Measurements from ENCODE around the gene CCDC116.
"Not testable (repeated sequence)": the region's sequence is repeated elsewhere in the genome, so short reads cannot be mapped to it uniquely, and the experiment has no call there.

Gene CCDC116

GRCh38 chr22:21609556-21610157, 22.9 kb upstream of the CCDC116 start:
- not testable (repeated sequence) for DNase-seq (ENCODE audit: low read depth)

GRCh38 chr22:21611210-21611977, 21.2 kb upstream of the CCDC116 start:
- no peak for DNase-seq (ENCODE audit: low read depth)

DNA sequence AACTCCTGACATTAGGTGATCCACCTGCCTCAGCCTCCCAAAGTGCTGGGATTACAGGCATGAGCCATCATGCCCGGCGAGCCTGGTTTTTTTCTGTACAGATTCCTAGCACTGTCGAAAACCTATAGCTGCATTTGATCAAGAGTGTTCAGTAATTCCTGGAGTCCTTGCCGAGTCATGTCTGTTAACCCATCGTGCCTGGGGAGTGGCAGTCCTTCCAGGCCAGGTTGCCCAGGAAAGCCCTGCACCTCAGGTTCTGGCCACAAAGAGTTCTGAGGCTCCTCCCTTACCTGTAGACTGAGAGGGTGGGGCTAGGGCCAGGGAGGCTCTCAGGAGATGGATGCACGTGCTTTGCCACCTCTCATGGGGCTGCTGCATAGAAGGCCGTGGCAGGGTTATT, 19.7 kb upstream of the CCDC116 start:
- no peak for DNase-seq (ENCODE audit: low read depth)

GRCh38 chr22:21613553-21614233, 18.9 kb upstream of the CCDC116 start:
- no peak for DNase-seq (ENCODE audit: low read depth)

DNA sequence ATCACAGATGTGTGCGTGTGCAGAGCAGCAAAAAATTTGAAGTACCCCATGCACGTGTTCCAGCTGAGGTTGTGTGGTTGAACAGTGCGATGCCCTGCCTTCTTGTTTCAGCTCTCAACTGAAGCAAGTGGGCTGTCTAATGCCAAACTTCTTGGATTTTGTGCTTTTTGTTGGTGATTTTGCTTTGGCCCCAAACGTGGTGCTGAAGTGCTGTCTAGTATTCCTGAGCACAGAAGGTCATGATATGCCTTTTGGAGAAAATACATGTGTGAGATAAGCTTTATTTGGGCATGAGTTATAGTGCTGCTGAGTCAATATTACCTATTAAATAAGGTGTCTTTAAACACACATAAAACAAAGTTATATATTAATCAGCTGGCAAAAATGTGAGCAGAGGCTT, 16.8 kb upstream of the CCDC116 start:
- no peak for DNase-seq (ENCODE audit: low read depth)

DNA sequence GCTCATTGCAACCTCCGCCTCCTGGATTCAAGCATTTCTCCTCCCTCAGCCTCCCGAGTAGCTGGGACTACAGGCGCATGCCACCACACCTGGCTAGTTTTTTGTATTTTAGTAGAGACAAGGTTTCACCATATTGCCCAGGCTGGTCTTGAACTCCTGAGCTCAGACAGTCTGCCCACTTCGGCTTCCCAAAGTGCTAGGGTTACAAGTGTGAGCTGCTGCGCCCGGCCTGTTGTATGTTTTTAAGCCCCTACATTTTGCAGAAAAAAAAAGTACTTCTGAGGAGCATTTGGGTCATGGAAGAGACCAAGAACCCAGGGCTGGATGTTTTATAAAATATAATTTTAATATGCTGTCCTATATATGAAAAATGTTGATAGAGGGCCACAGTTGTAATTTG, 15.2 kb upstream of the CCDC116 start:
- not testable (repeated sequence) for DNase-seq (ENCODE audit: low read depth)

DNA sequence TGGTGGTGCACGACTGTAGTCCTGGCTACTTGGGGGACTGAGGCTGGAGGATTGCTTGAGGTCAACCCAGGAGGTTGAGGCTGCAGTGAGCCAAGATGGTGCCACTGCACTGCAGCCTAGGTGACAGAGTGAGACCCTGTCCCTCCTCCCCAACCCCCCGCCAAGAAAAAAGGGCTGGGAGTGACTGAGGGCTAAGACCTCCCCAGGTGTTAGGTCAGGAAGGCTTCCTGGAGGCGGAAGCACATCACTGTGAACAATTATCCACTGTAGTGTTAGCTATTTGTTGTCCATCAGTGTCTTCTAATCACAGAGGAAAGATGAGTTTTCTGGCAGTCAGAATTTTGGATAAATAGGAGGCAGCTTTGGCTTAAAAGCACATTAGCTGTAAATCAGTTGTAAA, 11.5 kb upstream of the CCDC116 start:
- DNase-seq (ENCODE audit: low read depth), result no peak

DNA sequence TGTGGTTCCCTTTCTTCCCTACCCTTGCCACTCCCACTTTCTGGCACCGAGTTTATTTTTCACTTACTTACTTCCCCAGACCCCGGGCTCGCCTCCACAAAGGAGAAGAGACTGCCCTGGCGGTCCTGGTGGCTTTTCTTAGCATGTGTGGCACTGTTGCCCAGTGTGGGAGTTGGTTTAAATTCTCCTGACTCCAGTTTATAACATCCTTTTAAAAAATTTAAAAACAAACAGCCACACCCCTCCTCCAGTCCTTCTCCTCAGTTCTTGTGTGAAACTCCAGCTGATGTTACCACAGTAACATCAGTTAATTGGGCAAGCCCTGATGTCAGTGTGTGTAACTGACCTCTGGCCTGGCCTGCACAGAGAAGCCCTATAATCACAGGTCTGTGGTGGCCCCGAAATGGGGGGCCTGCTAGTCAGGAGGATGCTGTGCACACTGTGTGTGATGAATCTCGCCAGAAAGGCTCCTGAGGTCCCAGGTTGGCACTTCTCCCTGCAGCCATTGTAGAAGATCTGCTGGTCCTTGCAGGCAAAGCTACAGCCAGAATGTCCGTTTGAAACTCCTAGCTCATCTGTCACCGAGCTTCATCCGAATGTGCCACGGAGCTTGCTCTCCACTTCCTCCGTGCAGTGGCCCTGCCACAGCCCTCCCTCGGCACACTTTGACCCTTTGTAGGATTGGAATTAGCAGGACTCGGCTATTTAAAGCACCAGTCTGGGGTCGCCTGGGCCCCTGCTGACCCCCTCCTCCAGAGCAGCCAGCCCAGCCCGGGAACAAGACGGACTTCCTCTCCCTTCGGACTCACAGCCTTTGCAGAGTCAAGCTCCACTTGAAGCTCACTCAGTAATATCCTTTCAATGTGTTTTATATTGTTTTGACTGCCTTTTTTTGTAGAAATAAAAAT, 10.3 kb upstream of the CCDC116 start:
- DNase-seq (ENCODE audit: low read depth), result no peak

DNA sequence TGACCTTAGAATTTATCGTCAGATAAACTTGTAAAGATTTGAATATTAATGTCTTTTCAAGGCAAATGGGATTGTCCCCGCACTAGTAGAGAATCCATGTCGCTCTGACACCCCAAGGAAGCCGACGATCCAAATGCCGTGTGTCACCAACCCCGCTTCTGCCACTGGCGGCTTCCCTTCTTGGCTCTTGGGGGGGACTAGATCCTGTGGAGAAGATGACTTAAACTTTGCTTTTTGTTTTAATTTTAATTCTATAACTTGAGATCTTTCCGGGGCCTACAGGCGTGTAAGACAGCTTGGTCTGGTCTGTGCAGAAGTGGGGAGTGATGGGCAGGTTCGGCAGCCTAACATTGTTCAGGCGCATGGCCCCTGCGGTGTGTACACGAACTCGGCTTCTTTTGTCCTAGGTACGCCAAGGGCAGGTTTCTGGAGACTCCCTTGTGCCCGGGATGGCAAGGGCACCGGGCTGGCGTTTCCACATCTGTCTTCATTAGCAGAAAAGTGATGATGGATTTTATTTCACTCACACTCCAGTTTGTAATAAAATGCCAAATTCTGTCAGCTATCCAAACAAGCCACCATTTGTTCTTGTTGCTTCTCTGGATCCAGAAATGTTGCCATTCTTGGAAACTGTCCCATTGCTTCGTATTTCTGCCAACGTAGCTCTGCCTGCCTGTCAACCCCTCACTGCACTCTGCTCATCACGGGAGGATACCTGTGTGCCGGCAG, 9.5 kb upstream of the CCDC116 start:
- no peak for DNase-seq (ENCODE audit: low read depth)

GRCh38 chr22:21623648-21623970, 9.0 kb upstream of the CCDC116 start:
- DNase-seq (ENCODE audit: low read depth), result no peak

DNA sequence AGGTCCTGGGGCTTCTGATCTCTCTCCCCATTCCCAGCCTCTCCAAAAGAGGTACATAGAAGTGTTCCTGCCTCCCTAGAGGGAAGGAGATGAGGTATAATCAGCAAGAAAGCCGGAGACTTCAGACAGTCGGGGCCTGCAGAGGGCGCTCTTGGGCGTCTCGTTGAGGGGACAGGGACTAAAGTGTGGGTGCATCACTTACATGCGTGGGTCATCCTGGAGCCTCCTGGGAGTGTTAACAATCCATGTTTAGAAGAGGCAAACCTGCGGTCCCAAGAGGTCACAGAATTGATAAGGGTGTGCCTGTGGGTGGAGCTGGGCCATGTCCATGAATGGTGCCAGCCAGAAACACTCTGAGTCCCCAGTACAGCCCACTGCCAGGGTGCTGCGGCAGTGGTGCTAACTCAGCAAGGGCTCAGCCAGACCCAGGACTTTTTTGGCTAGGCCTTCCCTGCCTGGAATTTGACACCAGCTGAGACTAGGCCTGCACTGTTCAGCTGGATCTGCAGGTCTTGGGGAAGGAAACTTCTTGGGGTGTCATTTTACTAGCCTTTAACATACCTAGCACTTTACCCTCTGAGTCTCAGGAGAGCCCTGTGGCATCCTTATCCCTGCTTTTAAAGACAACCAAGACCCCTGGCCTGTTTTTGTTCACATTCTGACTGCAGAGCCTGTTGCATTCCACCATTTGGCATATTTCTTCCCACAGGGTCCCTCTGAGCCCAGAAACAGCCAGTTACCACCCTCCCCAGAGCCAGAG, 8.3 kb upstream of the CCDC116 start:
- DNase-seq (ENCODE audit: low read depth), result no peak

DNA sequence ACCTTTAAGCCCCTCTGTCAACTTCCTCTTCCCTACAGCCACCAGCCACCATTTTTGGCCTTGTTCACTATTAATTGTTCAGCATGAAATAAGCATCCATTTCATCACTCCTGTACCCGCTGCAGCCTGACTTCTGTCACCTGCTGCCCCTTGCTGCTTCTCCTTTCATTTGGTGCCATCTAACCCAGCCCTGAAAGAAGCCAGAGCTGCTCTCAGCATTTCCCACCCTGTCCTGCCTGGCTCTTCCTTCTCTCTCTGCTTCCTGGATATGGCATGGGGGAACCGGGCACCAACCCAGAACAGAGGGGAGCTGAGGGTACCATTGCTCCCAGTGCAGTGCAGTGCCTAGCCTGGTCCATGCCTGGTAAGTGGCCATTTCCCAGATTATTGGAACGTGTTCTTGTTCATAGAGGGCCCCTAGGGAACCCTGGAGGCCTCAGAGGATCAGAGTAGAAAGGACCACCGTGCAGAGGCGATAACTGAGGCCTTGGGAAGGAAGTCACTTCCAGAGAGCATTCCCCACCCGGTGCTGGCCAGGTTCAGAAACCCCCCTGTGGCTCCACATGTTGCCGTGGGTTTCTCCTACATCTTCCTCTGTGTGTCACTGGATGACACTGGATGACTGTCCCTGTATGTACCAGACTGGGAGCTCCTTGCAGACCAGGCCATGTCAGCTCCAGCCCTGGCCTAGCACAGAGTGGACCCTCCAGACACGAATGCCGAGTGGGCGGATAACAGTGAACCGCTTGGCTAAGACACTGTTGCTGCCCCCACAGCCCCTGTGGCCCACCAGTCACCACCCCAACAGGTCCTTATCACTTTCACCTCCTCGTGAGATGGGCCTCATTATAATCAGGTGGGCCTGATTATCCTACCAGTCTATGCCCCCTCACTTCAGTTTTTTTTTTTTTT, 7.4 kb upstream of the CCDC116 start:
- DNase-seq (ENCODE audit: low read depth), result no peak

DNA sequence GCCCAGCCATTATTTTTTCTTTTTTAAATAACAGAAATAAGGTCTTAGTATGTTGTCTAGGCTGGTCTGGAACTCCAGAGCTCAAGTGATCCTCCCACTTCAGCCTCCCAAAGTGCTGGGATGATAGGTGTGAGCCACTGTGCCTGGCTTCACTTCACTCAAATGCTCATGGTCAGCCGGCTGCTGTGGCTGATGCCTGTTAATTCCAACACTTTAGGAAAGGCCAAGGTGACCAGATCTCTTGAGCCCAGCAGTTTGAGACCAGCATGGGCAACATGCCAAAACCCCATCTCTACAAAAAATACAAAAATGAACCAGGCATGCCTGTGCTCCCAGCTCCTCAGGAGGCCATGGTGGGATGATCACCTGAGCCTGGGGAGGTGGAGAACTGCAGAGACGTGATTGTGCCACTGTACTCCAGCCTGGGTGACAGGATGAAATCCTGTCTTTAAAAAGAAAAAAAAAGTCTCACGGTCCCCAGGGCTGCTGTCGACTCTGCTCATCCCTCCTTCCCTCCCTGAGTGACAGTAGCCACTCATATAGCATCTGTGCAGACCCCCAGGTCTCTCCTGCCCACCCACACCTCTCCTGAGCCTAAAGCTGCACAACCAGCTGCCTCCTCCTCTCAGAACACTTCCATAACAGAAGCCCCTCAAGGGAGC, 6.4 kb upstream of the CCDC116 start:
- DNase-seq (ENCODE audit: low read depth), result no peak

DNA sequence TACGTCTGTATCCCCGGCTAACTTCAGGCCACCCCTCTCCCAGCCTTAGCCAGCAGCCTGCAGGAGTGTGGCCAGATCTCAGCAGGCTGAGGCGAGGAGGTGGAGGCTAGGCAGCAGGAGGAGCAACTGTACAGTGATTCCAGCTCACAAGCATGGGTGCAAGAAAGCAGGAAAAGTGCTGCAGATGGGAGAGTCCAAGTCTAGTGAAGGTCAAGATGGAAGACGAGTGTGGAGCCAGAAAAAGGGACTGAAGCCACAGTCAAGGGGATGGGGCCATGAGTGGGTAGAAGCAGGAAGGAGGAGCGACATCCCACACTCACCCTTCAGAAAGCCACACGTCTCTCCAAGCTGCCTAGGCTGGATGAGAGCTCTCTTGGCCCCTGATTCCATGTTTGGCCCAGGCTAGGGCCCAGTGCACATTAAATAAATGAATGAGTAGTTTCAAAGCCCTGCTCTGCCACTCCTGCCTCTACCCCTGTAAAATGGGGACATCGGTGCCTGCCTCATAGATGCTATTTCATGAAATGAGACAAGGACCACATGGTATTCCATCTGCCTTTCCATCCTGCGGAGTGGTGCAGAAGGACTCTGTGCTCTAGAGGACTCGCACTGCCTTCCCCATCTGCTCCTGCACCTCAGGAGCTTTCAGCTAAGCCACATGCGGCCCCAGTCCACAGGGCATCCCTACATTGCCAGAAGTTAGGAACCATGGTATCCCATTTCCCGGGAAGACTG, 5.7 kb upstream of the CCDC116 start:
- DNase-seq (ENCODE audit: low read depth), result no peak

DNA sequence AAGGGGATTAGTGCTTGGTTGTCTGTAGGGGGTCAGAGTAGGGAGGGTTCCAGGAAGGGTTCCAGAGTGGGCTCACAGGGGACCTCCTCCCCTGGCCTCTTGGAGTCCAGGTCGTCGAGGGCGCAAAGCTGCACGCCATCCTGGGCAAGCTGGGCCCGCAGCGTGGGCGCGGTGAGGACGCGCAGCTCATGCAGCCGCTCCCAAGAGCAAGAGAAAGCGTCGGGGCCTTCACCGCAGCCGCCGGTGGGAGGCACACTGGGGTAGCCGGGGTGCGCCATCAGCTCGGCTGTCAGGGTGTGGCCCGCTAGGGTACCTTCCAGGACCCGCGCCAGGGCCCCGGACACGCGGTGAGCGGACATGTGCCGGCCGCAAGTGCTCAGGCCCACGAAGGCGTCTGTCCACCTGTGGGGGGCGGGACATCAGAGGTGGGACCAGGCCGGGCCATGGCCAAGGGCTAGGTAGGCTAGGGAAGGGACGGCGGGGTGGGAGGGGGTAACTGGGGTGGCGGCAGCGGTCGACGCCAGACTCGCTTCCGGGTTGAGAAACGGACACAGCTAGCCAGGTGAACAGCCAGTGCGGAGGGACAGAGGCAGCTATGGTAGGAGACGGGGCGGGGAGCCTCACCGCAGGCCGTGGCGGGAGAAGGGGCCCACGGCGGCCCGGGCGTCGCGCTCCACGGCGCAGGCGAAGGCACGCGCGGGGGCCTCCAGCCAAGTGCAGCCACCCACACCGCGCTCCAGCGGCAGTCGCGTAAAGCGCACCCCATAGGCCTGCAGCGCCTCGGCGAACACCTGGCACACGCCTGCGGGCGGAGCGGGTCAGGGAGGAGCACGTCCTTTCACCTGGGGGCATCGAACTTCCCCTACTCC, 3.9 kb upstream of the CCDC116 start:
- DNase-seq (ENCODE audit: low read depth), result no peak

DNA sequence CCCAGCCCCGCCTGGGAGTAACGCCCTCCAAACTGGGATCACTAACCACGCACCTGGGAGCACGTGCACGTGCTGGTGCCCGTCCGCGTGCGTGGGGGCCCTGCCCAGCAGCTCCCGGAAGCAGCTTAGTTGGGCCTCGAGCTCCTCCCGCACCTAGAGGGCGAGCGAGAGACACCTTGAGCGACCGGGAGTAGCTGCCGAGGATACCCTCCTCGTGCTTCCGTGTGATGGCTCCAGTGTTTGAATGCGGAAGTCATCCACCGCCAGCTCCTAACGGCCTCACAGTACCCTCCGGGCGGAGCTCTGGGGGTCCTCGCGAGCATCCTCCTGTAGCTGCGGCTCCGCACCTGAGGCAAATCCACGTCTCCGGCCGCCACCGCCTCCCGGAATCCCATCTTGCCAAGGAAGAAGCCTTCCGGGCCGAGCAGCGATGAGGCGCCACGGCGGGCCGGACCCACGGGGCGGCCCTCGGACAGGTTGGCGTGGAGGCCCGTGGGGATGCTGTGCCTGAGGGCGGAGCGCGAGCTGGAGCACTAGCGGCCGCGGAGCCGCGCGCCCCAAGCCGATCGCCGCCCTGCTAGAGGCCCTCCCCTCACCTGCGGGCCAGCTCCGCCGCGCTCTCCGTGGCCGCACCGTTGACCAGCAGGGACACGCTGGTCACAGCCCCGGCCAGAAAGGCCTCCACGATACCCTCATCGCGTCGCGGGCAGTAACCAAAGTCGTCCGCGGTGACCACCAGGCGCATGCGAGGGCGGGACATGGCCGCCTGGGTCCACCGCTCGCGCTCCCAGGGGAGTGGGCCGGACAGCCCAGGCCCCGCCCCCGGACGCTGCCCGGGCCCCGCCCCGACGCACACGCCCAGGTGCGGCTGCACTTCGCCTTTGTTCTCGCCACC, 3.1 kb upstream of the CCDC116 start, which contains the start of gene YDJC:
Gene YDJC (minus strand): TSS at position 768 of the 895 bp plus-strand sequence. CDS start 8 bp downstream, at position 760.
- DNase-seq (ENCODE audit: low read depth), result no peak

Measured in GM04503 (cell line).